Muscle layer of colon (tissue), 2 donors: ENCODE measurements around the gene HEXB.

ENCODE experiments used
- H3K27ac ChIP-seq: one replicate; pipeline ENCODE4 v1.7.0; 2013; ENCODE audit warnings: low read depth, mild to moderate bottlenecking, low read length, moderate library complexity
- H3K27me3 ChIP-seq, 2 donors: one replicate each; pipeline ENCODE4 v1.7.0; 2013; ENCODE audit warnings: low read length in 2 of 2, mild to moderate bottlenecking in 2 of 2; ENCODE audit not compliant: insufficient read depth in 2 of 2, control insufficient read depth in 1 of 2
- H3K36me3 ChIP-seq: one replicate; pipeline ENCODE4 v1.7.0; 2013; ENCODE audit warnings: mild to moderate bottlenecking, low read length; ENCODE audit not compliant: insufficient read depth
- H3K4me1 ChIP-seq: one replicate; pipeline ENCODE4 v1.7.0; 2013; ENCODE audit warnings: mild to moderate bottlenecking, low read length; ENCODE audit not compliant: insufficient read depth
- H3K4me3 ChIP-seq, 2 donors: one replicate each; pipeline ENCODE4 v1.7.0; 2013; ENCODE audit warnings: low read length in 2 of 2, low read depth in 1 of 2, mild to moderate bottlenecking in 1 of 2, moderate library complexity in 1 of 2
- H3K9ac ChIP-seq: one replicate; pipeline ENCODE4 v1.7.0; 2013; ENCODE audit warnings: low read length
- H3K9me3 ChIP-seq: one replicate; pipeline ENCODE4 v1.7.0; 2013; ENCODE audit warnings: mild to moderate bottlenecking, low read length
- donor health status: abdominal sarcoma.
- donor health status: Adenocarcinoma of cecum.

HEXB gene

DNA sequence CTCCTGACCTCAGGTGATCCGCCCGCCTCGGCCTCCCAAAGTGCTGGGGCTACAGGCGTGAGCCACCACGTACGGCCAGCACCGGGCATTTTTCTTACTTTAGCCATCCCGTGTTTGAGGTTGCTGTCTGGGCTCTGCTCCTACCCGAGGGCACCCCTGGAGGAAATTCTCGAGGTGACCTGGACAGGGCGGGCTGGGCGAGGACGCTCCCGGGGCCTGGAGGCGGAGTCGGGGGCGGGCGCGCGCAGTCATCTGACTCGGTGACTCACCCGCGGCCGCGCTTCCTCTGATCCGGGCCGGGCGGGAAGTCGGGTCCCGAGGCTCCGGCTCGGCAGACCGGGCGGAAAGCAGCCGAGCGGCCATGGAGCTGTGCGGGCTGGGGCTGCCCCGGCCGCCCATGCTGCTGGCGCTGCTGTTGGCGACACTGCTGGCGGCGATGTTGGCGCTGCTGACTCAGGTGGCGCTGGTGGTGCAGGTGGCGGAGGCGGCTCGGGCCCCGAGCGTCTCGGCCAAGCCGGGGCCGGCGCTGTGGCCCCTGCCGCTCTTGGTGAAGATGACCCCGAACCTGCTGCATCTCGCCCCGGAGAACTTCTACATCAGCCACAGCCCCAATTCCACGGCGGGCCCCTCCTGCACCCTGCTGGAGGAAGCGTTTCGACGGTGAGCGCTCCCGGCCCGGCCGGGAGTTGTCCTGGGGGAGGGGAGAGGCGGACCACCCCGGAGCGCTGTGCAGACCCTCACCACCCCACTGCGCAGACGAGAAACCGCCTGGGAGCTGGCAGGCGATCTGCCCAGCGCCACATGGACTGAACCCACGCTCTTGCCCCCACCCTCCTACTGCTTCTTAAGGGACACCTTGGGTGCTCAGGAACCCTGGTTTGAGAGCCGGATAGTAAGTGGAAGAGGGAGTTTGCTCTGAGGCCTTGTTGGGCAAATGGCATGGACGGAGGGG, at the start of gene HEXB:
HEXB (plus strand) TSS at position 334 of the 952 bp plus-strand sequence; CDS start at position 362, 28 bp downstream.
- Histone ChIP-seq H3K9me3 (no peaks in the 10 kb centered on the region), H3K27ac (peak within 1 kb of the TSS; percentile 90), H3K9ac (peak within 1 kb of the TSS; percentile 59)

DNA sequence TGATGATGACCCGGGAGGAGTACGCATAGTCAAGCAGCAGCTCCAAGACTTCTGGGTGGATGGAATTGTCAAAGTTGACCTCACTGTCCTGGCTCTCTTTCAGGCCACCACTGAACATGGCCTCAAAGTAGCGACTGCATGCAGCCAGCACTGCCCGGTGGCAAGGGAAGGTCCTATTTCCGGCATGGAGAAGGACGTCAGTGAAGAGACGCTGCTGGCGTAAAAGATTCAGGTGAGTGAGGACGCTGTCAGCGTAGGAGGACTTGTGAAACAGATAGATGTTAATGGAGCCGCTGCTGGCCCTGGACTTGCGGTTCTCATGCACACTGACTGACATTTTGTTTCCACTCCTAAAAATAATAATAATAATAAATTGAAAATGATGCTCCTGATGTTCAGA, 48.9 kb upstream of the HEXB start:
- H3K36me3 ChIP-seq: no peaks in the 10 kb centered on the region
- no peak overlapping the region for H3K4me3 ChIP-seq
- peaks cover 11% of the 10 kb centered on the region for H3K4me1 ChIP-seq

More for the DNA sequence above, at the start of gene HEXB:
- Histone ChIP-seq H3K36me3 (peaks cover 3% of the 10 kb centered on the region), H3K4me3 (peak within 1 kb of the TSS; percentile 85), H3K4me1 (peaks cover 10% of the 10 kb centered on the region), H3K27me3 (no peaks in the 10 kb centered on the region)

DNA sequence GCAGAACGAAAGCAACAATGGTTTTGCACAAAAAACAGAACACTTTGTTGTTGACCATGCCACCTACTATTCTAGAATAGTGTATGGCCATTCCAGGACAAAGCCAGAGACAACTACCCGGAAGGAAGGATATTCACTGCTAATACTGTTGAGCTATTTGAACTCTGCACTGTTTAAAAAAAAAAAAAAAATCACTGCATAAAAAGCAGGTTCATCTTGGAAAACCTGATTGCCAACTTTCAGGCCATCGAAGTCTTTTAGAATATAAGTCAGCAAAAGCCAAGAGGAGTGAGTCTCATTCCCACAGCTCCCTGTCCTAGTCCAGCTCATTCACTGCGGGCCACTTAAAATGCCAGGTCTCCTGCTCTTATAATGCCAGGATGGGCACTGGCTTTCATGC, 48.5 kb upstream of the HEXB start:
- H3K36me3 ChIP-seq: no peaks in the 10 kb centered on the region
- no peaks in the 10 kb centered on the region for H3K27me3 ChIP-seq
- H3K4me1 ChIP-seq: peaks cover 11% of the 10 kb centered on the region
- no peaks in the 10 kb centered on the region for H3K9me3 ChIP-seq
- H3K27ac ChIP-seq: no peak overlapping the region
- H3K4me3 ChIP-seq: no peak overlapping the region
- no peak overlapping the region for H3K9ac ChIP-seq

More for the DNA sequence above, 48.9 kb upstream of the HEXB start:
- no peaks in the 10 kb centered on the region for H3K9me3 ChIP-seq
- H3K9ac ChIP-seq: no peak overlapping the region
- H3K27ac ChIP-seq: no peak overlapping the region
- no peaks in the 10 kb centered on the region for H3K27me3 ChIP-seq

GRCh38 chr5:74638544-74638969, 46.5 kb upstream of the HEXB start:
- peak overlapping the region; percentile 44 for H3K9ac ChIP-seq
- H3K4me1 ChIP-seq: peaks cover 18% of the 10 kb centered on the region

GRCh38 chr5:74638970-74639806, 45.8 kb upstream of the HEXB start:
- no peaks in the 10 kb centered on the region for H3K9me3 ChIP-seq
- peak overlapping the region; percentile 44 for H3K9ac ChIP-seq
- H3K4me1 ChIP-seq: peaks cover 18% of the 10 kb centered on the region
- peak overlapping the region; percentile 62 to 79 for H3K4me3 ChIP-seq
- no peaks in the 10 kb centered on the region for H3K36me3 ChIP-seq
- H3K27ac ChIP-seq: peak overlapping the region; percentile 56
- no peaks in the 10 kb centered on the region for H3K27me3 ChIP-seq

More at GRCh38 chr5:74638544-74638969, 46.5 kb upstream of the HEXB start:
- Histone ChIP-seq H3K9me3 (no peaks in the 10 kb centered on the region), H3K27me3 (no peaks in the 10 kb centered on the region), H3K4me3 (no peak overlapping the region), H3K36me3 (no peaks in the 10 kb centered on the region), H3K27ac (no peak overlapping the region)

- Histone ChIP-seq H3K36me3 (no peaks in the 10 kb centered on the region), H3K4me1 (peaks cover 18% of the 10 kb centered on the region), H3K27me3 (no peaks in the 10 kb centered on the region), H3K27ac (peak overlapping the region; percentile 56), H3K9me3 (no peaks in the 10 kb centered on the region), H3K9ac (peak overlapping the region; percentile 44), H3K4me3 (peak overlapping the region; percentile 62 to 79)
These were observed 45.1 kb upstream of the HEXB start for GRCh38 chr5:74639807-74640449.

GRCh38 chr5:74640450-74640953, 44.5 kb upstream of the HEXB start, which contains the start of gene ENC1:
Gene ENC1, minus strand, starts transcription at chr5:74640728. Its CDS starts 4,243 bp downstream, at chr5:74636485.
- Histone ChIP-seq H3K9ac (peak within 1 kb of the TSS; percentile 44), H3K9me3 (no peaks in the 10 kb centered on the region), H3K27me3 (no peaks in the 10 kb centered on the region), H3K4me3 (peak within 1 kb of the TSS; percentile 62 to 79), H3K36me3 (no peaks in the 10 kb centered on the region), H3K27ac (peak within 1 kb of the TSS; percentile 56), H3K4me1 (peaks cover 18% of the 10 kb centered on the region)

- Histone ChIP-seq H3K4me3 (peak overlapping the region; percentile 62 to 79), H3K9ac (no peak overlapping the region), H3K9me3 (no peaks in the 10 kb centered on the region), H3K4me1 (peaks cover 18% of the 10 kb centered on the region), H3K27ac (peak overlapping the region; percentile 53), H3K36me3 (no peaks in the 10 kb centered on the region), H3K27me3 (no peaks in the 10 kb centered on the region)
These were observed 43.9 kb upstream of the HEXB start for GRCh38 chr5:74640954-74641734.

GRCh38 chr5:74641735-74642542, 43.1 kb upstream of the HEXB start:
- Histone ChIP-seq H3K9me3 (no peaks in the 10 kb centered on the region), H3K4me3 (peak overlapping the region in 1 of 2 donors; percentile 62), H3K36me3 (no peaks in the 10 kb centered on the region), H3K27ac (peak overlapping the region; percentile 53), H3K27me3 (no peaks in the 10 kb centered on the region), H3K9ac (no peak overlapping the region), H3K4me1 (peaks cover 18% of the 10 kb centered on the region)

GRCh38 chr5:74642543-74642863, 42.5 kb upstream of the HEXB start:
- Histone ChIP-seq H3K4me3 (no peak overlapping the region), H3K27ac (no peak overlapping the region), H3K4me1 (peaks cover 18% of the 10 kb centered on the region)

More at GRCh38 chr5:74642543-74642863, 42.5 kb upstream of the HEXB start:
- no peaks in the 10 kb centered on the region for H3K36me3 ChIP-seq
- H3K27me3 ChIP-seq: no peaks in the 10 kb centered on the region
- H3K9ac ChIP-seq: no peak overlapping the region
- H3K9me3 ChIP-seq: no peaks in the 10 kb centered on the region
